LHCN-M2 (cell line): Measurements from ENCODE around the gene EMC8. TPM values are rescaled to one million over a fixed set of nuclear protein-coding genes. Genes with fewer than 3 reads are reported as not detected.
"Not testable (repeated sequence)": the region's sequence is repeated elsewhere in the genome, so short reads cannot be mapped to it uniquely, and the experiment has no call there.

Experiments used
- DNase-seq: peaks from one replicate; pipeline ENCODE4 v3.0.0-alpha.2; 2012; ENCODE audit warnings: low read depth
- total RNA-seq: library from RNA; depleted of rRNA; stranded (reverse); fragments of >200 nt; gene quantifications from 2 replicates; pipeline ENCODE4 v1.2.3, GENCODE V29; 2014

Gene EMC8
- total RNA-seq, 1 experiment from 2014 or later = 50.1 TPM

GRCh38 chr16:85812811-85813700 lies 13.7 kb upstream of the EMC8 start:
- no peak for DNase-seq

DNA sequence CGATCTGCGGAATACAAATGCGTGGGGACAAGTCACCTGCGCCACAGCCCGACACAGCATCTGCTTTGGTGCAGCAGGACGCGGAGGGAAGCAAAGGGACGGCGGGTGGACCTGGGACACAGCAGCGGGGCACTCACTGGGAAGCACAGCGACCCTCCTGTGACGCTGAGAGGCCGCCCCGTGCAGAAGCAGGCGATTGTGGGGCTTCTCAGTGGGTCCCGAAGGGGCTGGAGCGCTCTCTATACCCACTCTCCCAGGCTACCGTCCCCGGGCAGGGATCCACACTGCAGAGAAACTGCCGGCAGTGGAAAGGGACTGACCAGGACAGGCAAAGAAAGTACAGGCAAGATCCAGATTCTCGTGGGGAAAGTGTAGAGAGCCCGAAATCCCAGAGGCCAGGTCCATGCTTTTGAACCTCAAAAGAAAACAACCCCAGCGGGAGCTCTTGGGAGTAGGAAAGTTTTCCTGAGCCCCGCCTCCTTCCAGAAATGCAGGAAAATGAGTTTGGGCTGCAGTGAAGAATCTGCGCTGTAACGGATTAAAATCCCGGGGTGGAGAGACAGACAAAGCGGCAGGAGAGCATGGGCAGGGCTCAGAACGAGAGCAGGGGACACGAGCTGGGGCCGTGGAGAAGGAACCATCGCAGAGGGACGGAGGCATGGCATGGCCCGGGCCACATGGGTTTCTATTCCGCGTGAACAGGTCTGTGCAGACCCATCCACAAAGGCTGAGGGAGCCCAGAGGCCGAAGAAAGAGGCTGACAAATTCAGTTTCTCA lies 12.9 kb upstream of the EMC8 start:
- peak; percentile 2 for DNase-seq

DNA sequence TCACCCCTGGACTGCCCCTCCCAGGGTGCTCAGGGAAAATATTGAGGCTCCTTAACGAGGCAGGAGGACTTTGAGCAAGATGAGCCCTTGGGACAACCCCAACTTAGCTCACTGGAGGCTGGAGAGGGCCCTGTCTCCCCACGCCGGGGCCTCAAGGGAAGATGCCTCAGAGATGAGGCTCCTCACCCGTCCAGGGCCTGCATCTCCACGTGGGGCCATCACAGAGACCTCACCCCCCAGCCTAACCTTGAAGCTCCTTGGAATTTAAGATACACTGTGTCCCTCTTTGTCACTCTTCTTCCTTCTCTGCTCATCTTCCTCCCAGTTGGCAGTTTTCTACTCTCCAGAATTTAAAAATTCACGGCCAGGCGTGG lies 11.4 kb upstream of the EMC8 start:
- DNase-seq = no peak

GRCh38 chr16:85810097-85810741 lies 10.9 kb upstream of the EMC8 start:
- no peak for DNase-seq

- no peak for DNase-seq
Observed at GRCh38 chr16:85809645-85810044, 10.3 kb upstream of the EMC8 start.

DNA sequence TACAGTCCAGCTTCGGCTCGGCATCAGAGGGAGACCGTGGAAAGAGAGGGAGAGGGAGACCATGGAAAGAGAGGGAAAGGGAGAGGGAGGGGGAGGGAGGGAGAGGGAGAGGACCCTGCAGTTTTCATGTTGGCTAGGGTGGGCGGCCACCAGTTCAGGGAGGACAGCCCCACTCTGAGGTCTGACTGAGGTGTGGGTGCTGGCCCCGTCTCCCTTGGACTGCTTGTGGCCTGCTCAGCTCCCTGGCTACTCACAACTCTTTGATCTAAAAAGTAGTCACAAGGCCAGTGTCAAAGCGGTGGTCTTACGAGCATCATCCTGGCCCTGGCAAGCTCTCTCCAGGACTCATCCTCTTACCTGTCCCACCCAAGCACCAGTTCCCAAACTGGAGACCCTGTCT lies 9.6 kb upstream of the EMC8 start:
- no peak for DNase-seq

- not testable (repeated sequence) for DNase-seq
Observed at GRCh38 chr16:85808104-85808503, 8.8 kb upstream of the EMC8 start.

GRCh38 chr16:85807340-85807739 lies 8.0 kb upstream of the EMC8 start:
- not testable (repeated sequence) for DNase-seq

- DNase-seq = no peak
Observed at GRCh38 chr16:85806539-85806938, 7.2 kb upstream of the EMC8 start.

DNA sequence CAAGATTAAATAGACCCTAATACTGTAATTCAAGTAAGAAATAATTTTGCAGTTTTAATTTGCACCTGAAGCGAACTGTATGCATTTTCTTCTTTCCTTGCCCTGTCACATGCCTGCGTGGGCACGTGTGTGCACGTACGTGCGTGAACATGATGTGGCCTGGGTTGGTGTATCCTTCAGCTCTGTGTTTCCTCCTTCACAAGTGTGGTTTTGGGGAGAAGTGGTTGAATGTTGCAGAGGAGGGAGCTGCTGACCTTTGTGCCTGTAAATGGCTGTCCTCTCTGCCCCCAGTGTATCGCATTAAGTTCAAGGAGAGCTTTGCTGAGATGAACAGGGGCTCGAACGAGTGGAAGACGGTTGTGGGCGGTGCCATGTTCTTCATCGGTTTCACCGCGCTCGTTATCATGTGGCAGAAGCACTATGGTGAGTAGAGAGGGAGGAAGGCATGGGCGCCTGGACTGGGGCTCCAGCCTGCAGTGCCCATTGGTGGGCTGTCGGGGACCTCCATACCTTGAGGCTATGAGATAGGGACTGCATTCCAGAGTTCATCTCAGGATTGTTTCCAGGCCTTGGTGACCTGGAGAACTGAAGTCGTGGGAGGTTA lies 6.2 kb upstream of the EMC8 start:
- DNase-seq = no peak

GRCh38 chr16:85803570-85803969 lies 4.2 kb upstream of the EMC8 start:
- no peak for DNase-seq

GRCh38 chr16:85800321-85800669 lies 951 bp upstream of the EMC8 start:
- no peak for DNase-seq

DNA sequence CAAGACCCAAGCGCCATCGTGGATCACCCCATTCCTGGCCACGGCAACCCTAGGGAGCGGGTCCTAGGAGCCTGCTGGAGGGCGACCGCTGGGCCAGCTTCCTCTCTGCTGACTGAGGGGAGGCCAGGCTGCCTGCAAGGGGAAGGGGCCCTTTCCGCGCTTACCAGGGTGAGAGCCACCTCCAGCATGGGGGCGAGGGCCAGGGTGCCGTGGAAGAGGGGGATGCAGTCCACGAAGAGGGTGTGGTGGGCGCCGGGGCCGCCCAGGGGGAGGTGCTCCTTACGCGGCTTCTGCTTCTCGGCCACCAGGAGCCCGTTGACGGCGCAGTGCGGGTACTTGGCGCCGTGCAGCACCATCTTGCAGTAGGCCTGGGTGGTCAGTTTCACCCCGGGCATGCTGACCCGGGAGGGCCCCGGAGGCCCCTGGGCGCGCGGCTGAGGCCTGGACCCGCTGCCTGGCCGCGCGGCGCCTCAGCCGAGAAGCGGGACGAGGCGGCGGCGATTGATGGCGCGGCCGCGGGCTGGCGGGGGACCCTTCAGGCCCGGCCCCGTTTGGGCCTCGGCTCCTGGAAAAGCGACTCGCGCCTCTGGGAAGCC lies 345 bp downstream of the EMC8 start:
- DNase-seq = no peak

DNA sequence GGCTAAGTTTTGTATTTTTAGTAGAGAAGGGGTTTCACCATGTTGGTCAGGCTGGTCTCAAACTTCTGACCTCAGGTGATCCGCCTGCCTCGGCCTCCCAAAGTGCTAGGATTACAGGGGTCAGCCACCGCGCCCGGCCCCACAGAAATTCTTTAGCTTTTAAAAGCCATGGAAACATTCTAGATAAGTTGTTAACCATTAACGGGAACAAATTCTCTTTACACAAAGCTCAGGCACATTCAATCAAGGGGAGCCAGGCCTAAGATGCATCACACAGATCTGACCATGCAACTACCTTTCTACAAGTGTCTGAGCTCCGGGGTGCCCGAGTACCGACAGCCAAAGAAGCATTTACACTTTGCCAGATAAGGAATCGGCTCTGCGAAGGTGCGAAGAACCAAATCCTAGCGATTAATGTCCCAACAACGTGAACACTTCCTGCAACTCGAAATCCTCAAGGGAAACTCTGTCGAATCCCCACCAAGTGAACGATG lies 1.0 kb downstream of the EMC8 start:
- DNase-seq = no peak

DNA sequence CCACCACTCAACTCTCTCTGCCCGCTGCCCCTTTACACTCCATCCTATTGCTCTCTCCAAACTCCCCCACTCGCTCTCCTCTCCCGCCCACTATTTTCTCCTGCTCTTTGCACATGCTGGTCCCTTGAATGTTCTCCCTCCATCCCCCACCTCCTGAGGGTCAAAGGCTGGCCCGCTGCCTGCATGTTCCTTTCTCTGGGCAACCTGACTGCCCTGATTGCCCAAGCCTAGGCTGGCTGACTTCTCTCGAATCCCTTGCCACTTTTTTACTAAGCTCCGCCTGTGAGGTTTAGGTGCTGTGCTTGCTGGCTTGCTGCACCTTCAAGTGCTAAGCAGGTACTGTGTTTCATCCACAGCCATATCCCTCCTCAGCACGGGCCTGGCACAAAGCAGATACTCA lies 2.7 kb downstream of the EMC8 start:
- no peak for DNase-seq

DNA sequence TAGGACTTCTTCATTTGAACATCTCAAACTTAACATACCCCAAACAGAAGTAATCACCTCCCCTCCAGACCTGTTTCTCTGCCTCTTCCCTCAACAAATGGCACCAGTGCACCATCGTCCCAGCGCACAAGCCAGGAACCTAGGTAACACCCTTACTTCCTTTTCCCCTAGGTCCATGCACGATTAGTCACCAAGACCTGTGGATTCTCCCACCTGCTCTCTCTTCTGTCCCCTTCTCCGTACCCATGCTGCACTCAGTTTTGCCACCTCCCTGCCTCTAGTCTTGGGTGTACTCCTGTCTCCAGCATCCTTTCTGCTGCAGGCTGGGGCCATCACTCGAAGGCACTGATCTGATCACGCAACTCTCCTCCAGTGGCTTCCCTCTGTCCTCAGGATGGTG lies 3.2 kb downstream of the EMC8 start:
- no peak for DNase-seq

DNA sequence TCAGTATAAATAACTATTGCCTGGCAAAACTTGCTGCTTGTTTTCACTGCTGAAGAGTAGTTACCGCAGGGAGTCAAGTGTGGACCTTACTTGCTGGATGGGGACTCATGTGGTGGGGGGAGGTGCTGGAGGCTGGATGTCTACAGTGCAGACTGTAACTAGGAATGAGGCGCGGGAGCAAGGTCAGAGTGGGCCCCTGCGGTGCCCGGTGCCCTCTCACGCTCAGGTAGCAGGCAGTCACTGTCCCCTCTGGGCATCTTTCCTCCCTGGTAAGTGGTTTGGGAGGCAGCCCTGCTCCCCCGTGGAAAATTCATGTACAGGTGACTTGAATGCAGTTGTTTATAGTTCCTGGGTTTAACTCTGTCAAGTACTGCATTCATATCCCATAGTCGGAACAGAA lies 4.6 kb downstream of the EMC8 start:
- no peak for DNase-seq

DNA sequence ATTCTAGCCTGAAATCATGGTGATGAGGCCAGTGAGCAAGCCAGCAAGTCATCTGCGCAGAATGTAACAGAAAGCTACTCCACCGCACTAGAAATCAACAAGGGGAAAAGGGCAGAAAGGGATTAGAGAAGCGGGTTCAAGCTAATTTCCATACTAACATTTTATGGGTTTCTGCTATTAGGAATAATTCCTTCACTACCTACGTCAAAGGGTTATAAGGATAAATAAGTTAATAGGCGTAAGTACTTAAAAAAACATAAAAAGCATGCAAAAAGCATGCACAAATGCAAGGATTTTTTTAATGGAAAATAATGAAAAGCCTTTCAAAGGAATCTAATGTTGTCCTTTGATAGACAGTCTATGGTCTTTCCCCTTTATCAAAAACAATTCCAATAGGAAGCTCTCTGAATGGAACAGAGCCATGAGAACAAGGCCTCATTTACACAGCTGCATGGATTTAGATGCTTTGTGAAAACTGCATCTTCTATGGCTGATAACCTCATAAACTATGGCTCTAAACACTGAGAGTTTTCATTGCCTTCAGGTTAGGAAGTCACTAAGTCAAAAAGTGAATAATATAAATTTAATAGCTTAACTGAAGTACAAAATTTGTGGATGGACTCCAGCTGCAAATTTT lies 5.6 kb downstream of the EMC8 start:
- no peak for DNase-seq

DNA sequence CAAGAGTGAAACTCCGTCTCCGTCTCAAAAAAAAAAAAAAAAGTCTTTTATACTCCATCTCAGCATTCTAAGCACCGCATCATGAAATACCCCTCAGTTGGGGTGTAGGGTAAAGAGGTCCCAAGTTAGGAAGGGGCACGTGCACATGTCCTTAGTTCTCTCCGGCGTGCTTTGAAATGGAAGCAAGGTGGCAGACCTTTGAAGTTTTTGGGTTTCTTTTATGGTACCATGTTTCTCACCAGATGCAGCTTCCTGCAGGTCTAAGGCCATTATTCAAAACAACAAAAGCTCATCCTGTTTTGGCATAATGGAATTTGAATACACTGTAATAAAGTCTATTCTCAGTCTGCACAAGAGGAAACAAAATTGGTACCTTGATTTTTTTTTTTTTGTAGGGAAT lies 9.6 kb downstream of the EMC8 start:
- DNase-seq = no peak

GRCh38 chr16:85788819-85789218 lies 10.5 kb downstream of the EMC8 start:
- DNase-seq = no peak

GRCh38 chr16:85785927-85786326 lies 13.4 kb downstream of the EMC8 start:
- DNase-seq = no peak
